T follicular helper cell (primary cell): ENCODE data around the gene KLF15.

Experiments
- DNase-seq: peaks from one replicate; pipeline ENCODE4 v3.0.0-alpha.2; 2020; ENCODE audit warnings: low read depth

KLF15 gene

GRCh38 chr3:126306397-126306796 is 50.8 kb downstream of the KLF15 start:
- no peak for DNase-seq

- DNase-seq: no peak
Observed at GRCh38 chr3:126305427-126305826, 51.8 kb downstream of the KLF15 start.

GRCh38 chr3:126304704-126305103 is 52.5 kb downstream of the KLF15 start:
- no peak for DNase-seq

- DNase-seq: no peak
Observed at GRCh38 chr3:126304291-126304690, 52.9 kb downstream of the KLF15 start.

GRCh38 chr3:126303272-126303671 is 53.9 kb downstream of the KLF15 start:
- DNase-seq: no peak

GRCh38 chr3:126300761-126301481 is 56.3 kb downstream of the KLF15 start:
- no peak for DNase-seq

- DNase-seq: no peak
Observed at GRCh38 chr3:126300001-126300760, 57.0 kb downstream of the KLF15 start.

GRCh38 chr3:126295407-126295939 is 61.7 kb downstream of the KLF15 start:
- no peak for DNase-seq

GRCh38 chr3:126294211-126294808 is 62.9 kb downstream of the KLF15 start:
- DNase-seq: no peak

GRCh38 chr3:126293370-126294082 is 63.7 kb downstream of the KLF15 start:
- no peak for DNase-seq
